ENCODE measurements around the gene OGG1.

DNA sequence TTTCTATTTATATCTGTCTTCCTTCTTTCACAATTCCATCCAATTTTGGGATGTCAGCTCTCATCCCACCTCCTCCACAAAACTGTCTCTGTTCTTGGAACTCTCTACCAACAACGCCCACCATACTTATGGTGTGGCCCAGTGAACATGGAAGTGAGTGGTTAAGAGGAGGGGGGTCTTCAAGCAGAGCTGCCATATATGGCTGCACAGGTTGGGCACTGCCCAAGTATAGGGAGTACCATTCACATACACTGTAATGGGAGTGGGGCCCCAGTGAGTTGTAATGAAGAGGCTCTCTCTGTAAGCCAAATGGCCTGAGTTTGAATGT lies 27.9 kb downstream of the OGG1 start:
- no peak for TF ChIP-seq GATA3 (IDR thresholded peaks at IDR 0.05; ENCODE audit: borderline replicate concordance)
- no peak for TF ChIP-seq CTCF (IDR thresholded peaks at IDR 0.05)
